HG03159 (cell line): Measurements from ENCODE around the gene SPATA13.

Experiments
- ATAC-seq: cut with Tn5 transposase; IDR thresholded peaks from one replicate; pipeline ENCODE4 v1.9.1; 2021; ENCODE audit warnings: mild to moderate bottlenecking, moderate library complexity; ENCODE audit not compliant: unreplicated experiment

Gene SPATA13

GRCh38 chr13:24165746-24166145 lies 5.2 kb downstream of the SPATA13 start:
- no peak for ATAC-seq

GRCh38 chr13:24166561-24166960 lies 6.0 kb downstream of the SPATA13 start:
- no peak for ATAC-seq

GRCh38 chr13:24167666-24168391 lies 7.3 kb downstream of the SPATA13 start:
- no peak for ATAC-seq

GRCh38 chr13:24168392-24168750 lies 7.9 kb downstream of the SPATA13 start:
- no peak for ATAC-seq

- ATAC-seq, result no peak
Observed at GRCh38 chr13:24168979-24169378, 8.5 kb downstream of the SPATA13 start.

GRCh38 chr13:24172071-24172470 lies 11.6 kb downstream of the SPATA13 start:
- ATAC-seq, result no peak

- ATAC-seq, result no peak
Observed at GRCh38 chr13:24173795-24174194, 13.3 kb downstream of the SPATA13 start.

GRCh38 chr13:24175847-24176246 lies 15.3 kb downstream of the SPATA13 start:
- no peak for ATAC-seq

- no peak for ATAC-seq
Observed at GRCh38 chr13:24176351-24177101, 16.0 kb downstream of the SPATA13 start.

- ATAC-seq, result no peak
Observed at GRCh38 chr13:24178847-24179485, 18.4 kb downstream of the SPATA13 start.

- ATAC-seq, result no peak
Observed at GRCh38 chr13:24179486-24179850, 18.9 kb downstream of the SPATA13 start.

GRCh38 chr13:24180750-24181377 lies 20.3 kb downstream of the SPATA13 start:
- no peak for ATAC-seq

- ATAC-seq, result no peak
Observed at GRCh38 chr13:24181991-24182702, 21.6 kb downstream of the SPATA13 start.

- no peak for ATAC-seq
Observed at GRCh38 chr13:24182703-24183081, 22.2 kb downstream of the SPATA13 start.

GRCh38 chr13:24183741-24184182 lies 23.2 kb downstream of the SPATA13 start:
- ATAC-seq, result no peak

- no peak for ATAC-seq
Observed at GRCh38 chr13:24184265-24184841, 23.8 kb downstream of the SPATA13 start.

GRCh38 chr13:24184882-24185281 lies 24.4 kb downstream of the SPATA13 start:
- no peak for ATAC-seq

GRCh38 chr13:24185591-24186232 lies 25.2 kb downstream of the SPATA13 start:
- ATAC-seq, result no peak

GRCh38 chr13:24187185-24187584 lies 26.7 kb downstream of the SPATA13 start:
- ATAC-seq, result no peak
